DMS79 treated with DMSO at 0.1 percent for 48 hours (cell line): ENCODE results near the gene PRKACG.
"Not testable (repeated sequence)": the region's sequence is repeated elsewhere in the genome, so short reads cannot be mapped to it uniquely, and the experiment has no call there.

Experiments
- DNase-seq: peaks from one replicate; lab custom pipeline; 2025; lab: John Stamatoyannopoulos, UW

Gene PRKACG

GRCh38 chr9:69014013-69014412 lies at the start of gene PRKACG:
TSS of gene PRKACG (minus strand) at chr9:69014113. CDS start at chr9:69014092, 21 bp downstream.
- DNase-seq, result no peak

DNA sequence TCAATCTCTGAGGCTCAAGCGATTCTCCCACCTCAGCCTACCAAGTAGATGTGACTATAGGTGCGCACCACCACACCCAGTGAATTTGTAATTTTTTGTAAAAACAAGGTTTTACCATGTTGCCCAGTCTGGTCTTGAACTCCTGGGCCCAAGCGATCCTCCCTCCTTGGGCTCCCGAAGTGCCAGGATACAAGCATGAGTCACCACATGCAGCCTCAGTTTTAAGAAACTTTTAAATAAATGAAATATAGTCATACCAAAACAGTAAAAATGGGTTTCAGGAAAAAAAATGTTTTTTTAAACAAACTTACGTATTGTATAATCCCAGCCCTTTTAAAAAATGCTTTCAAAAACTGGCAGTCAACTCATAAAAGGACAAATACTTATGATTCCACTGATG lies 48.3 kb upstream of the PRKACG start:
- no peak for DNase-seq

DNA sequence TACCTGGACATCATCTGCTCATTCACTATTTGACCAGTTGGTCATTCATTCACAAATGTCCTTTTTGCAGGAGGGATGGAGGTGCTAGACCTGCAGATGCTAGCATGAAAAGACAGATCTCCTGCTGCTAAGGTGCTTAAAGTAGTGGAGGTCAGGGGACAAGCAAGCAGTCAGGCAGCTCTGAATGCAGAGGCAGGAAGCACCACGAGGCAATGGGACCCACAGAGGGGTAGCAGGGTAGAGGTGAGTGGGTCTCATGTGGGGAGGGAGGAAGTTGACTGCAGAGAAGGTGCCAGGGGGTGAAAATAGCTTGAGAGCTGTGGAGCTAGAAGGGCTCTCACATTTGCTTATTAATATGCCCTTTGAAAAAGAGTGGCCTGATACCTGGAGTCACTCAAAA lies 46.9 kb upstream of the PRKACG start:
- DNase-seq, result no peak

DNA sequence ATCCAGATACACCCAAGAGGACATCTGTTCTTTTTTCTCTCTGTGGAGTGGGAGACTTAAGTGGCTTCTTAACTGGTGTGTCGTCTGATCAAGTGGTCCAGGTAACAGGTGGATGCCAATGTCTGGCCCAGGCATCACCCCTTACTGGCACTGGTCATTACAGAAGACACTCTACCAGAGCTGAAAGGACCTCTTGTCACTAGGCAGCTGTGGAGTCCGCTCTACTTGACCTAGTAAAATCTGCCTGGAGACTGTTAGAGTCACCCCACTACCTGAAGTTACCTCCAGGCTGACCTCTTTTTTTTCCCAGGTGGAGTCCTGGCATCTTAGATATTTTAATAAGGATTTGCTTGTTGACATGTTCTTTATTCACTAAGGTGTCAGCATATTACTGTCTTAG lies 44.2 kb upstream of the PRKACG start:
- no peak for DNase-seq

DNA sequence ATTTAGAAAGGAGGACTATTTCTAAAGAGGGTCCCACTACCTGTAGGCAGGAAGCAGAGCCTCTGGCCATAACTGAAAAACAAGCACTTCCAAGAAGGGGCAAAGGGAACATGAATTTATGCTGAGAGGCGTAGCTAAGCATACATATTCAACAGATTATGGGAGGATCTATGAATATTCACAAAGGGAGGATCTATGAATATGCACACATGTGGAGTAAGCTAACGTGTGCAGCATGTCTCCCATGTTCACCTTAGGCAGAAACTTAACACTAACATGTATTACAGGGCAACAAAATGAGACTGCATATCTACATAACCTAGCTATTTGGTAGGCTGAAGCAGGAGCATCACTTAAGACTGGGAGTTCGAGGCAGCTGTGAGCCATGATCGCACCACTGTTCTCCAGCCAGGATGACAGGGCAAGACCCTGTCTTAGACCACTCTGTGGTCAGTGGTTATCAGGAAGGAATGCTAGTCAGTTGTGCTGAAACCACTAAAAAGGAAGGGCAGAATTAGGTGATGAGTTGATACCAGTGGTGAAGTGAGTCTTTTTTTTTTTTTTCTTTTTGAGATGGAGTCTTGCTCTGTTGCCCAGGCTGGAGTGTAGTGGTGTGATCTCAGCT lies 42.4 kb upstream of the PRKACG start:
- DNase-seq, result no peak

GRCh38 chr9:69054989-69055388 lies 41.1 kb upstream of the PRKACG start:
- no peak for DNase-seq

- DNase-seq, result not testable (repeated sequence)
These were observed 37.0 kb upstream of the PRKACG start for GRCh38 chr9:69050936-69051335.

GRCh38 chr9:69049094-69049493 lies 35.2 kb upstream of the PRKACG start:
- no peak for DNase-seq

DNA sequence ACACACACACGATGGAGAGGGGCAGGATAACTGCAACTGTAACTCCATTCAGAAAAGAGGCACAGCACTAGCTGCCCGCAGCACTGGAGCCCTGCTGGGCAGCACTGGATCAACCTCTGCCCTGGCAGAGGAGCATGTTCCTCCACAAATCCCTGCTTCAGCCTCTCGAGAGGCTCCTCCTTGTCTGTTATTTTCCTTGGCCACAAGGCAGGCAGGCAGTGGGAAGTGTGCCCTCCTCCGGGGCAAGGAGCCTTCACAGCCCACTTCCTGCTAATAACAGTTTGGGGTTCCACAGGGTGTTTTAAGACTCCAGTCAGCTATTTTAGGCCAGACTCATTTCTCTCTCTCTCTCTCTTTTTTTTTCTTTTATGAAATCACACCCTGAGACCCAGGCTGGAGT lies 33.5 kb upstream of the PRKACG start:
- DNase-seq, result no peak

- no peak for DNase-seq
These were observed 32.8 kb upstream of the PRKACG start for GRCh38 chr9:69046723-69047122.

DNA sequence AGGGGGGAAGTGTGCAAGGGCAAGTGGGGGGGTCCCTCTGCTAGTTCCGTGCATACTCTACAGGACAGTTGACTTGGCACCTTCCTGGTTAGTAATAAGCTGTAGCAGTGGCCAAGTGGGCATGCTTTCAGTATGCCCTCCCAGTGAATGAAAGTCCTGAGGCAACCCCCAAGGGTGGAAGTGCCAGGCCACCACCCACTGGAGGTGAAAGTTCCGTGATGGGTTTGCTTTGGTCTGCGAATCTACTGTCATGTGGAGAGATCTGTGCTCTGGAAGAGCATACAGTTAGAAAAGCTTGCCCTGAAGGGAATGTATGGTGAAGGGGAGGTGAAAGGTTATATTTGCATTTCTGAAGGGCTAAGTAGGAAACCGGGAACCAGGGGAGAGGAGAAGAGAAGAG lies 31.9 kb upstream of the PRKACG start:
- no peak for DNase-seq

DNA sequence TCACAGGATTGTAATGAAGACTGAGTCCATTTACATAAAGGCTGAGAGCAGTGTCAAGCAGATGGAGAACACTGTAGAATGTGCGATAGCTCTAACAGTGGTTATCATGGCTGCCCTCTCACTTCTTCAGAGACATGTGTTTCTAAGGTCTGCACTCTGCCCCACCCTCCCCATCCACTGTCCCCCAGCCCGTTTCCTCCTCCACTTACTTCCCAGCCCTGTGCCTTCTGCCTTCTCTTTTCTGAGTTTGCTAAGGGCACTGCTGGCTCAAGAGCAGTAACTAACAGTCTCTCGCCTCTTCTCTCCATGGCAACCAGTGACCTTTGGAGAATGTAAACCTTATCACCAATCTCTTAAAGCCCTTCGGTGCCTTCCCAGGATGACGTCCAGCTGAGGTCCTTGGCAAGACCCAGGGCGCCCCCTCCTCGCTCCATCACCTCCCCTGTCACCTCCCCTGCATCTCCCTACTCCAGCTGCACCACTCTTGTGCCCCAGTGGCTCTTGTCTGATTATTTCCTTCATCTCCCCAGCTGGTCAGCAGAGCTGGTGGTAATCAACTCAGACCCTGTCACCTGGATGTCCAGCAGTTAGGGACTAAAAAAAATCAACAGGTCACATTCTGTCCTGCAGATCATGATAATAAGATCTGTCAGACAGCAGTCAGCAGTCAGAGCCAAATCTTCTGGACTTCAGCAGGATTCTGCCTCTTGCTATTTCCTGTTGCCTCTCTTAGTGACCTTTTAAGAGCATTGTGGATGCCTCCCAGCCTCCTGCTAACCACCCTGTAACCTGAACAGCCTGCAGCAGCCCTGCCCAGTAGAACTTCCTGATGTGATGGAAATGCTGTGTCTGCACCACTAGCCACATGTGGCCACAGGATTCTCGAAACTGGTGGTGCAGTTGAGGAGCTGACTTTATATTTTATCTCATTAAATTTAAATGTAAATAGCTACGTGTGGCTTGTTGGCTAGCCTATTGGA lies 30.6 kb upstream of the PRKACG start:
- no peak for DNase-seq

DNA sequence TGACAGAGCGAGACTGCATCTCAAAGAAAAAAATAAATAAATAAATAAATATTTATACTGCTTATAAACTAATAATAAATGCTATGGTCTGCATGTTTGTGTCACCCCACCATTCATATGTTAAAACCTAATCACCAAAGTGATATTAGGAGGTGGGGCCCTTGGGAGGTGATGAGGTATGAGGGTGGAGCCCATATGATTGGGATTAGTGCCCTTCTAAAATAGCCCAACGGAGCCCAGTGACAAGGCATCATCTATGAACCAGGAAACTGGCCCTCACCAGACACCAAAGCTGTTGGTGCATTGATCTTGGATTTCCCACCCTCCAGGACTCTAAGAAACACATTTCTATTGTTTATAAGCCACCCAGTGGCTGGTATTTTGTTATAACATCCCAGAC lies 26.7 kb upstream of the PRKACG start:
- no peak for DNase-seq

GRCh38 chr9:69036799-69037198 lies 22.9 kb upstream of the PRKACG start:
- DNase-seq, result no peak

GRCh38 chr9:69036309-69036708 lies 22.4 kb upstream of the PRKACG start:
- DNase-seq, result no peak

DNA sequence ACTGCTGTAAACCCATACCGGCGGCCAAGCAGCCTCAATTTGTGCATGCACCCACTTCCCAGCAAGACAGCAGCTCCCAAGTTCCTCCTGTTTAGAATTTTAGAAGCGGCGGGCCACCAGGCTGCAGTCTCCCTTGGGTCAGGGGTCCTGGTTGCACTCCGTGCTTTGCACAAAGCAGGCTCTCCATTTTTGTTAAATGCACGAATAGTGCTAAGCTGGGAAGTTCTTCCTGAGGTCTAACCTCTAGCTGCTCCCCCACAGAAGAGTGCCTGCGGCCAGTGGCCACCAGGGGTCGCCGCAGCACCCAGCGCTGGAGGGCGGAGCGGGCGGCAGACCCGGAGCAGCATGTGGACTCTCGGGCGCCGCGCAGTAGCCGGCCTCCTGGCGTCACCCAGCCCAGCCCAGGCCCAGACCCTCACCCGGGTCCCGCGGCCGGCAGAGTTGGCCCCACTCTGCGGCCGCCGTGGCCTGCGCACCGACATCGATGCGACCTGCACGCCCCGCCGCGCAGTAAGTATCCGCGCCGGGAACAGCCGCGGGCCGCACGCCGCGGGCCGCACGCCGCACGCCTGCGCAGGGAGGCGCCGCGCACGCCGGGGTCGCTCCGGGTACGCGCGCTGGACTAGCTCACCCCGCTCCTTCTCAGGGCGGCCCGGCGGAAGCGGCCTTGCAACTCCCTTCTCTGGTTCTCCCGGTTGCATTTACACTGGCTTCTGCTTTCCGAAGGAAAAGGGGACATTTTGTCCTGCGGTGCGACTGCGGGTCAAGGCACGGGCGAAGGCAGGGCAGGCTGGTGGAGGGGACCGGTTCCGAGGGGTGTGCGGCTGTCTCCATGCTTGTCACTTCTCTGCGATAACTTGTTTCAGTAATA lies 21.8 kb upstream of the PRKACG start, which contains the start of gene FXN:
TSS of gene FXN (plus strand) at position 315 of the 871 bp plus-strand sequence. CDS start at position 346, 31 bp downstream.
- peak; percentile 34 for DNase-seq

DNA sequence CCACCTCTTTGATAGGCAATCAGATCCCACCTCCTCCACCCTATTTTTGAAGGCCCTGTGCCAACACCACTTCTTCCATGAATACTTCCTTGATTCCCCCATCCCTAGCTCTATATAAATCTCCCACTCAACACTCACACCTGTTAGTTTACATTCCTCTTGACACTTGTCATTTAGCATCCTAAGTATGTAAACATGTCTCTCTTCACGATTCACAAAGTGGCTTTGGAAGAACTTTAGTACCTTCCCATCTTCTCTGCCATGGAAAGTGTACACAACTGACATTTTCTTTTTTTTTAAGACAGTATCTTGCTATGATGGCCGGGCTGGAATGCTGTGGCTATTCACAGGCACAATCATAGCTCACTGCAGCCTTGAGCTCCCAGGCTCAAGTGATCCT lies 20.2 kb upstream of the PRKACG start:
- no peak for DNase-seq

DNA sequence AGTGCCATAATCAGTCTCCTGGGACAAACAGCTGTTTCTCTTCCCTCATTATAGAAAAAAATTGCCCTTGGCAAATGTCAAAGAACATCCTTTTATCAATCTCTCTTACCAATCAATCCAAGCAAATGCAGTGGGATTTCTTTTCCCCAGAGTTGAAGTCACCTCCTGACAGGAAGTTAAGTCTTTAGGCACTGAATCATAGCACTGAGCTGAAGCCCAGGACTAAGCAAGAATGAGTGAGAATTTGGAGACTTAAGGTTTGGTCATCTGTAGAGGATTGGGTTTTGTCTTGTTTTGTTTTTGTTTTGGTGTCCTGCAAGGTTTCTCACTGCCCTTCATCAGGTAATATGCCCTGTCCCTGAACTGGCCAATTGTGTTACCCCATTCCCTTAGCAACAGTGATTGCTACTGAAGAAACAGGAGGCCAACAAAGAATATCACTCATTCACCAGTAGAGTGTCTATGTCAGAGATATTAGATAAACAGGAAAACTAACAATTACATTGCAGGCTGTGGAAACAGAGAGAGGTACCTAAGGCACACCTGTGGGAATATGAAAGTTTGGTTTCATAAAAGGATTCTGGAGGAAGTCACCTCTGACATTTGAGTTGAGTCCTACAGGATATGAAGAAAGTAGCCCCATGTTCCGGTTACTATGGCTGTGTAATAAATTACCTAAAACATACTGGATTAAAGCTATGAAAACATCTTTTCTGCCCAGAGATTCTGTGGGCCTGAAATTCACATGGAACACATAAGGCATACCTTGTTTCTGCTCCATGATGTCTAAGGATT lies 17.1 kb upstream of the PRKACG start:
- no peak for DNase-seq

DNA sequence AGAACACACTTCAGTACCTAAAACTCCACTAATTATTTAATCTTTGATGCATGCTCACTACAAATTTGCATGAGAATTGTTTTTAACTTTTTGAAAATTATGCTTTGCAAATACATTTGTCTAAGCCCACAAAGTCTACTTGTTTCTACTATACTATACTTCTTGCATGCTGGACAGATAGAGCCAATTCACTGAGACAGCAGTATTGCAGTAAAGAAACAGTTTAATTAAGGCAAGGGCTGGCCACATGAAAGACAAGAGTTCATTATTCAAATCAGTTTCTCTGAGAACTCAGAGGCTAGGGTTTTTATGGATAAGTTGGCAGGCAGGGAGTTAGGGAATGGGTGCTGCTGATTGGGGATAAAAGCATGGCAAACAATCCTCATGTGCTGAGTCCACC lies 15.6 kb upstream of the PRKACG start:
- no peak for DNase-seq

- DNase-seq, result no peak
These were observed 14.8 kb upstream of the PRKACG start for GRCh38 chr9:69028754-69029153.

- peak; percentile 26 for DNase-seq
These were observed 13.6 kb upstream of the PRKACG start for GRCh38 chr9:69027355-69028097.
